Amniotic epithelial cell (primary cell): ENCODE measurements around the gene SLC15A1.
"Not testable (repeated sequence)": the region's sequence is repeated elsewhere in the genome, so short reads cannot be mapped to it uniquely, and the experiment has no call there.

ENCODE experiments used
- DNase-seq: peaks from one replicate; pipeline ENCODE4 v3.0.0-alpha.2; 2010; ENCODE audit warnings: low read depth

The SLC15A1 gene

GRCh38 chr13:98653463-98653985 lies 98.9 kb downstream of the SLC15A1 start:
- peak; percentile 63 for DNase-seq

GRCh38 chr13:98652721-98653462 lies 99.6 kb downstream of the SLC15A1 start:
- no peak for DNase-seq

GRCh38 chr13:98652276-98652675 lies 100.2 kb downstream of the SLC15A1 start:
- DNase-seq, result no peak

GRCh38 chr13:98651744-98652143 lies 100.7 kb downstream of the SLC15A1 start:
- no peak for DNase-seq

- DNase-seq, result no peak
These were observed 101.9 kb downstream of the SLC15A1 start for GRCh38 chr13:98650396-98651107.

- DNase-seq, result no peak
These were observed 102.6 kb downstream of the SLC15A1 start for GRCh38 chr13:98649861-98650260.

- DNase-seq, result no peak
These were observed 103.8 kb downstream of the SLC15A1 start for GRCh38 chr13:98648686-98649085.

GRCh38 chr13:98648141-98648540 lies 104.3 kb downstream of the SLC15A1 start:
- no peak for DNase-seq

- DNase-seq, result no peak
These were observed 105.4 kb downstream of the SLC15A1 start for GRCh38 chr13:98647121-98647520.

- DNase-seq, result no peak
These were observed 109.0 kb downstream of the SLC15A1 start for GRCh38 chr13:98643479-98643878.

GRCh38 chr13:98641075-98641474 lies 111.4 kb downstream of the SLC15A1 start:
- DNase-seq, result no peak

GRCh38 chr13:98639785-98640184 lies 112.7 kb downstream of the SLC15A1 start:
- DNase-seq, result not testable (repeated sequence)

GRCh38 chr13:98638352-98638751 lies 114.1 kb downstream of the SLC15A1 start:
- DNase-seq, result not testable (repeated sequence)
